Thyroid gland (tissue), 4 donors: ENCODE data around the gene MS4A10. TPM values are rescaled to one million over a fixed set of nuclear protein-coding genes. Genes with fewer than 3 reads are reported as not detected.

Experiments
- DNase-seq, 2 donors: peaks; one replicate each; pipeline ENCODE4 v3.0.0-alpha.2; 2019
- H3K27ac ChIP-seq, 3 donors: fragments of 200-600 bp; sonication (generic); 1 replicate in 2 of 3; 2 replicates in 1 of 3; pipeline ENCODE4 v1.5.1; 2016 to 2019; ENCODE audit warnings: mild to moderate bottlenecking in 1 of 3, moderate library complexity in 1 of 3
- H3K27me3 ChIP-seq: fragments of 200-600 bp; sonication (generic); one replicate; pipeline ENCODE4 v1.5.1; 2019
- H3K36me3 ChIP-seq, 2 donors: fragments of 200-600 bp; sonication (generic); one replicate each; pipeline ENCODE4 v1.5.1; 2016 to 2019
- H3K4me1 ChIP-seq, 2 donors: fragments of 200-600 bp; sonication (generic); one replicate each; pipeline ENCODE4 v1.5.1; 2017 to 2019
- H3K4me3 ChIP-seq, 3 donors: fragments of 200-600 bp; sonication (generic); replicated peaks in 1 of 3; 1 replicate in 2 of 3; 2 replicates in 1 of 3; pipeline ENCODE4 v1.5.1; 2016; ENCODE audit warnings: mild to moderate bottlenecking in 1 of 3
- H3K9me3 ChIP-seq: fragments of 200-600 bp; sonication (generic); one replicate; pipeline ENCODE4 v1.5.1; 2017
- POLR2A ChIP-seq, 2 donors: fragments of 450-650 bp; IDR thresholded peaks; one replicate each; pipeline ENCODE4 v1.6.1; 2017; ENCODE audit warnings: antibody characterized with exemption in 2 of 2, mild to moderate bottlenecking in 2 of 2, moderate library complexity in 1 of 2
- WGBS, 2 donors: methylation state at CpG; one replicate each; pipeline ENCODE4 v1.1.5; 2017; 5-methylcytosine and 5-hydroxymethylcytosine counted together
- intact Hi-C: fragments of 100-400 bp; cut with DNase I; formaldehyde crosslinking; loops from one replicate; pipeline ENCODE4 v1.15.1; 2023
- total RNA-seq, 4 donors: library from RNA; depleted of rRNA; stranded (reverse); fragments of >200 nt; gene quantifications; one replicate each; pipeline ENCODE4 v1.2.3, GENCODE V29; 2016
- TF ChIP-seq, protein P1 (sequence below), 6 experiments: fragments of 200-600 bp in 3 of 6; fragments of 450-650 bp in 3 of 6; sonication (generic) in 3 of 6; IDR thresholded peaks; one replicate each; pipeline ENCODE4 v1.5.1; 2016 to 2019; ENCODE audit warnings: antibody characterized with exemption in 6 of 6, mild to moderate bottlenecking in 2 of 6, inconsistent platforms in 1 of 6, moderate library complexity in 1 of 6

MS4A10 gene
- total RNA-seq, 4 donors from 2014 or later: not detected

- 94% methylated on average over 5 of the region's 5 CpGs for WGBS, 2 donors
- no peak for DNase-seq
- Histone ChIP-seq H3K36me3 (no peaks in the 10 kb centered on the region), H3K9me3 (no peaks in the 10 kb centered on the region), H3K27ac (no peak overlapping the region), H3K27me3 (no peaks in the 10 kb centered on the region), H3K4me3 (no peak overlapping the region), H3K4me1 (no peaks in the 10 kb centered on the region)
- intact Hi-C loops: no loop called here
- no peak for TF ChIP-seq POLR2A (IDR thresholded peaks at IDR 0.05)
- TF ChIP-seq, protein P1, sequence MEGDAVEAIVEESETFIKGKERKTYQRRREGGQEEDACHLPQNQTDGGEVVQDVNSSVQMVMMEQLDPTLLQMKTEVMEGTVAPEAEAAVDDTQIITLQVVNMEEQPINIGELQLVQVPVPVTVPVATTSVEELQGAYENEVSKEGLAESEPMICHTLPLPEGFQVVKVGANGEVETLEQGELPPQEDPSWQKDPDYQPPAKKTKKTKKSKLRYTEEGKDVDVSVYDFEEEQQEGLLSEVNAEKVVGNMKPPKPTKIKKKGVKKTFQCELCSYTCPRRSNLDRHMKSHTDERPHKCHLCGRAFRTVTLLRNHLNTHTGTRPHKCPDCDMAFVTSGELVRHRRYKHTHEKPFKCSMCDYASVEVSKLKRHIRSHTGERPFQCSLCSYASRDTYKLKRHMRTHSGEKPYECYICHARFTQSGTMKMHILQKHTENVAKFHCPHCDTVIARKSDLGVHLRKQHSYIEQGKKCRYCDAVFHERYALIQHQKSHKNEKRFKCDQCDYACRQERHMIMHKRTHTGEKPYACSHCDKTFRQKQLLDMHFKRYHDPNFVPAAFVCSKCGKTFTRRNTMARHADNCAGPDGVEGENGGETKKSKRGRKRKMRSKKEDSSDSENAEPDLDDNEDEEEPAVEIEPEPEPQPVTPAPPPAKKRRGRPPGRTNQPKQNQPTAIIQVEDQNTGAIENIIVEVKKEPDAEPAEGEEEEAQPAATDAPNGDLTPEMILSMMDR (IDR thresholded peaks at IDR 0.05): no peak
These were observed 19.8 kb upstream of the MS4A10 start for GRCh38 chr11:60765355-60765754.

DNA sequence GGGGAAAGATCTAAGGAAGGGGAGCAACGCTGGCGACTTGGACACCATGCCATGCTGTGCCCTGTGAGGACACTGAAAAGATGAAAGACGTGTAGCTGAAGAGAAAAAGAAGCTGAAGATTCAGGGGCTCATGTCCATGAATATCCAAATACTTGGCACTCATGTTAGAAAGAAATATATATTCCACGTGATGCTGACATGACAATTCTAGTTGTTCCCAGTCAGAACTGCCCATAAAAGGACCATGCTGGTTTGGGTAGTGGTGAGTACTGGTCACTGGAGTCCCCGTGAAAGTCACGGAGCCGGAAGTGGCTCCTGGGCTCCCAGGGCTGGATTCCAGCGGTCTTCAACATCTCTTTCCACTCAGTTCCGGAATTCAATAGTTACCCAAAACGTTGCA is 18.6 kb upstream of the MS4A10 start:
- Histone ChIP-seq H3K4me1 (no peaks in the 10 kb centered on the region), H3K27ac (no peak overlapping the region), H3K27me3 (no peaks in the 10 kb centered on the region), H3K4me3 (no peak overlapping the region), H3K36me3 (no peaks in the 10 kb centered on the region), H3K9me3 (no peaks in the 10 kb centered on the region)
- TF ChIP-seq POLR2A (IDR thresholded peaks at IDR 0.05): no peak
- TF ChIP-seq, protein P1 (IDR thresholded peaks at IDR 0.05): no peak
- 79 to 80% methylated on average over 10 of the region's 10 CpGs for WGBS, 2 donors
- intact Hi-C loops: no loop called here
- no peak for DNase-seq

GRCh38 chr11:60767388-60767811 is 17.7 kb upstream of the MS4A10 start:
- H3K4me3 ChIP-seq: no peak overlapping the region
- DNase-seq: no peak
- no peak overlapping the region for H3K27ac ChIP-seq
- TF ChIP-seq, protein P1 (IDR thresholded peaks at IDR 0.05): peak in 1 of 6 experiments; percentile 28
- TF ChIP-seq POLR2A (IDR thresholded peaks at IDR 0.05): no peak
- intact Hi-C loops: no loop called here
- no peaks in the 10 kb centered on the region for H3K9me3 ChIP-seq
- no peaks in the 10 kb centered on the region for H3K36me3 ChIP-seq
- WGBS, 2 donors: 29 to 51% methylated on average over 6 to 10 of the region's 26 CpGs
- H3K4me1 ChIP-seq: no peaks in the 10 kb centered on the region
- H3K27me3 ChIP-seq: no peaks in the 10 kb centered on the region

GRCh38 chr11:60768202-60768601 is 16.9 kb upstream of the MS4A10 start:
- no peaks in the 10 kb centered on the region for H3K4me1 ChIP-seq
- no peak for DNase-seq
- 82 to 96% methylated on average over 8 of the region's 8 CpGs for WGBS, 2 donors
- H3K27ac ChIP-seq: no peak overlapping the region
- TF ChIP-seq, protein P1 (IDR thresholded peaks at IDR 0.05): no peak
- TF ChIP-seq POLR2A (IDR thresholded peaks at IDR 0.05): no peak
- no peak overlapping the region for H3K4me3 ChIP-seq
- no peaks in the 10 kb centered on the region for H3K36me3 ChIP-seq
- intact Hi-C loops: no loop called here
- H3K27me3 ChIP-seq: no peaks in the 10 kb centered on the region
- H3K9me3 ChIP-seq: no peaks in the 10 kb centered on the region

GRCh38 chr11:60769273-60769672 is 15.9 kb upstream of the MS4A10 start:
- no peaks in the 10 kb centered on the region for H3K27me3 ChIP-seq
- no peaks in the 10 kb centered on the region for H3K4me1 ChIP-seq
- TF ChIP-seq POLR2A (IDR thresholded peaks at IDR 0.05): no peak
- intact Hi-C loops: no loop called here
- no peak overlapping the region for H3K27ac ChIP-seq
- H3K9me3 ChIP-seq: no peaks in the 10 kb centered on the region
- H3K4me3 ChIP-seq: no peak overlapping the region
- H3K36me3 ChIP-seq: no peaks in the 10 kb centered on the region
- DNase-seq: no peak
- 76% methylated on average over 4 of the region's 4 CpGs for WGBS, 2 donors

GRCh38 chr11:60769811-60770210 is 15.3 kb upstream of the MS4A10 start:
- Histone ChIP-seq H3K36me3 (no peaks in the 10 kb centered on the region), H3K4me1 (no peaks in the 10 kb centered on the region), H3K4me3 (no peak overlapping the region), H3K27me3 (no peaks in the 10 kb centered on the region), H3K27ac (no peak overlapping the region), H3K9me3 (no peaks in the 10 kb centered on the region)
- intact Hi-C loops: no loop called here
- no peak for DNase-seq
- WGBS, 2 donors: 89 to 90% methylated on average over 11 of the region's 11 CpGs
- TF ChIP-seq POLR2A (IDR thresholded peaks at IDR 0.05): no peak
- TF ChIP-seq, protein P1 (IDR thresholded peaks at IDR 0.05): no peak
